Keratinocyte (primary cell): Measurements from ENCODE around the gene ANKRD23.

Experiments used
- CTCF ChIP-seq, 3 experiments: IDR thresholded peaks in 1 of 3; conservative IDR thresholded peaks in 1 of 3; optimal IDR thresholded peaks in 1 of 3; 2 replicates in 2 of 3; 3 replicates in 1 of 3; pipeline versions ENCODE3 to v1.5.1; 2011; ENCODE audit warnings: low read length in 3 of 3, mild to moderate bottlenecking in 3 of 3, moderate library complexity in 2 of 3, control low read depth in 1 of 3, inconsistent platforms in 1 of 3; ENCODE audit not compliant: insufficient read depth in 2 of 3; ENCODE audit errors: extremely low read depth in 1 of 3
- EZH2 ChIP-seq: IDR thresholded peaks from one replicate; pipeline ENCODE4 v1.6.1; 2012; ENCODE audit warnings: inconsistent platforms, mild to moderate bottlenecking, low read length, moderate library complexity

GRCh38 chr2:96846825-96847224 is 3.0 kb upstream of the ANKRD23 start:
- TF ChIP-seq CTCF (optimal IDR thresholded peaks at IDR 0.05 in 1 of 3, IDR thresholded peaks at IDR 0.05 in 1 of 3, conservative IDR thresholded peaks at IDR 0.05 in 1 of 3; ENCODE audit: extremely low read depth in 1 of 3, insufficient read depth in 2 of 3, low read length in 3 of 3) = no peak
- no peak for TF ChIP-seq EZH2
